Esophagus muscularis mucosa (tissue), 2 donors: ENCODE data around the gene RBMS3.

Source experiments
- POLR2A ChIP-seq: fragments of 450-650 bp; IDR thresholded peaks from one replicate; pipeline ENCODE4 v1.6.1; 2017; ENCODE audit warnings: antibody characterized with exemption, moderate library complexity, mild to moderate bottlenecking, low read depth
- POLR2AphosphoS5 ChIP-seq, 2 donors: sonication (generic); formaldehyde crosslinking; IDR thresholded peaks; one replicate each; pipeline ENCODE4 v1.6.1; 2017; ENCODE audit warnings: antibody characterized with exemption in 2 of 2

GRCh38 chr3:29503314-29503713 is 222.4 kb downstream of the RBMS3 start:
- TF ChIP-seq POLR2AphosphoS5 (IDR thresholded peaks at IDR 0.05) = no peak
- TF ChIP-seq POLR2A = no peak
